WTC11 (cell line): ENCODE data around the gene CLPX. TPM values are rescaled to one million over a fixed set of nuclear protein-coding genes. Genes with fewer than 3 reads are reported as not detected.

Experiments used
- ATAC-seq: fragments of 200-7000 bp; cut with Tn5 transposase; 2 replicates; pipeline ENCODE4 v1.10.0; 2021; ENCODE audit warnings: mild to moderate bottlenecking, moderate library complexity
- CTCF ChIA-PET: fragments of 300-600 bp; sonication (Branson Sonifier 250); formaldehyde crosslinking; loops from one replicate; lab custom pipeline; 2021; ENCODE audit warnings: antibody characterized with exemption; lab: Charles Lee
- POLR2A ChIA-PET: fragments of 350-600 bp; sonication (Branson Sonifier 250); formaldehyde crosslinking; loops from one replicate; lab custom pipeline; 2021; ENCODE audit warnings: antibody characterized with exemption; lab: Charles Lee
- DNase-seq: peaks from one replicate; pipeline ENCODE4 v3.0.0; 2021; ENCODE audit warnings: low spot score
- H3K27ac Mint-ChIP-seq: 2 replicates; pipeline ENCODE4 v1.8.0; 2021; ENCODE audit warnings: mixed read lengths
- H3K27me3 Mint-ChIP-seq: 2 replicates; pipeline ENCODE4 v1.8.0; 2021; ENCODE audit warnings: low read depth, mild to moderate bottlenecking, moderate library complexity, mixed read lengths
- H3K36me3 Mint-ChIP-seq: 2 replicates; pipeline ENCODE4 v1.8.0; 2021; ENCODE audit warnings: mixed read lengths
- H3K4me1 Mint-ChIP-seq: 2 replicates; pipeline ENCODE4 v1.8.0; 2022; ENCODE audit warnings: mixed read lengths
- H3K4me3 Mint-ChIP-seq: 2 replicates; pipeline ENCODE4 v1.8.0; 2021; ENCODE audit warnings: mild to moderate bottlenecking, moderate library complexity, mixed read lengths
- H3K9me3 Mint-ChIP-seq: 2 replicates; pipeline ENCODE4 v1.8.0; 2021; ENCODE audit warnings: mixed read lengths
- AR ChIP-seq: fragments of 250-450 bp; sonication (Bioruptor Pico); IDR thresholded peaks from 2 replicates; pipeline ENCODE4 v1.9.0; 2021; ENCODE audit warnings: mild to moderate bottlenecking
- ATF6 ChIP-seq: sonication (generic); formaldehyde crosslinking; IDR thresholded peaks from 2 replicates; pipeline ENCODE4 v1.8.1; 2023; ENCODE audit warnings: mild to moderate bottlenecking, missing genetic modification reagents
- CBFB ChIP-seq: sonication (generic); formaldehyde crosslinking; IDR thresholded peaks from 2 replicates; pipeline ENCODE4 v1.8.1; 2022; ENCODE audit warnings: mild to moderate bottlenecking, low read depth, missing genetic modification reagents
- CREB1 ChIP-seq: sonication (generic); formaldehyde crosslinking; IDR thresholded peaks from 2 replicates; pipeline ENCODE4 v1.8.0; 2023; ENCODE audit warnings: mild to moderate bottlenecking, missing genetic modification reagents
- CREM ChIP-seq: sonication (generic); formaldehyde crosslinking; IDR thresholded peaks from 2 replicates; pipeline ENCODE4 v1.8.1; 2022; ENCODE audit warnings: mild to moderate bottlenecking, missing genetic modification reagents, moderate library complexity
- ESRRA ChIP-seq: sonication (generic); formaldehyde crosslinking; IDR thresholded peaks from 2 replicates; pipeline ENCODE4 v1.8.1; 2022; ENCODE audit warnings: mild to moderate bottlenecking, missing genetic modification reagents, borderline replicate concordance
- FOXJ3 ChIP-seq: sonication (generic); formaldehyde crosslinking; IDR thresholded peaks from 2 replicates; pipeline ENCODE4 v1.9.0; 2021; ENCODE audit warnings: missing genetic modification reagents, mild to moderate bottlenecking, borderline replicate concordance
- FOXK1 ChIP-seq: sonication (generic); formaldehyde crosslinking; IDR thresholded peaks from 2 replicates; pipeline ENCODE4 v1.8.0; 2022; ENCODE audit warnings: mild to moderate bottlenecking, moderate library complexity, missing genetic modification reagents
- KAT7 ChIP-seq: sonication (generic); formaldehyde crosslinking; IDR thresholded peaks from 2 replicates; pipeline ENCODE4 v1.8.1; 2023; ENCODE audit warnings: missing genetic modification reagents, mild to moderate bottlenecking, borderline replicate concordance
- MXD4 ChIP-seq: fragments of 250-450 bp; sonication (Bioruptor Pico); IDR thresholded peaks from 2 replicates; pipeline ENCODE4 v1.8.0; 2021; ENCODE audit warnings: mild to moderate bottlenecking, moderate library complexity, borderline replicate concordance
- MYBL2 ChIP-seq: sonication (generic); formaldehyde crosslinking; IDR thresholded peaks from 2 replicates; pipeline ENCODE4 v1.8.1; 2023; ENCODE audit warnings: mild to moderate bottlenecking, moderate library complexity, missing genetic modification reagents
- NFE2L1 ChIP-seq: sonication (generic); formaldehyde crosslinking; IDR thresholded peaks from 2 replicates; pipeline ENCODE4 v1.8.1; 2023; ENCODE audit warnings: missing genetic modification reagents
- NFYB ChIP-seq: sonication (generic); formaldehyde crosslinking; conservative IDR thresholded peaks from 2 replicates; pipeline ENCODE4 v1.8.0; 2022; ENCODE audit warnings: low read depth, missing genetic modification reagents
- OVOL2 ChIP-seq: fragments of 250-450 bp; sonication (Bioruptor Pico); IDR thresholded peaks from 2 replicates; pipeline ENCODE4 v1.9.0; 2021; ENCODE audit warnings: mild to moderate bottlenecking, borderline replicate concordance
- PRRX2 ChIP-seq: fragments of 250-450 bp; sonication (Bioruptor Pico); IDR thresholded peaks from 2 replicates; pipeline ENCODE4 v1.8.0; 2021; ENCODE audit warnings: mild to moderate bottlenecking
- SMAD3 ChIP-seq: sonication (generic); formaldehyde crosslinking; IDR thresholded peaks from 2 replicates; pipeline ENCODE4 v1.8.0; 2022; ENCODE audit warnings: missing genetic modification reagents, mild to moderate bottlenecking, borderline replicate concordance
- TCF7 ChIP-seq: sonication (generic); formaldehyde crosslinking; IDR thresholded peaks from 2 replicates; pipeline ENCODE4 v1.8.0; 2022; ENCODE audit warnings: mild to moderate bottlenecking, low read depth, missing genetic modification reagents, moderate library complexity
- TEAD1 ChIP-seq: sonication (generic); formaldehyde crosslinking; IDR thresholded peaks from 2 replicates; pipeline ENCODE4 v1.8.0; 2022; ENCODE audit warnings: mild to moderate bottlenecking, missing genetic modification reagents
- USF1 ChIP-seq: sonication (generic); formaldehyde crosslinking; IDR thresholded peaks from 2 replicates; pipeline ENCODE4 v1.8.0; 2022; ENCODE audit warnings: mild to moderate bottlenecking, missing genetic modification reagents
- ZBTB21 ChIP-seq: sonication (generic); formaldehyde crosslinking; IDR thresholded peaks from 2 replicates; pipeline ENCODE4 v1.8.1; 2023; ENCODE audit warnings: mild to moderate bottlenecking, missing genetic modification reagents, borderline replicate concordance
- ZNF138 ChIP-seq: sonication (generic); formaldehyde crosslinking; conservative IDR thresholded peaks from 2 replicates; pipeline ENCODE4 v1.8.1; 2022; ENCODE audit warnings: mild to moderate bottlenecking, moderate library complexity, missing genetic modification reagents
- ZNF416 ChIP-seq: fragments of 250-450 bp; sonication (Bioruptor Pico); IDR thresholded peaks from 2 replicates; pipeline ENCODE4 v1.9.0; 2021; ENCODE audit warnings: mild to moderate bottlenecking, inconsistent platforms
- ZNF423 ChIP-seq: fragments of 250-450 bp; sonication (Bioruptor Pico); IDR thresholded peaks from 2 replicates; pipeline ENCODE4 v2.1.2; 2022; ENCODE audit warnings: mild to moderate bottlenecking, moderate library complexity
- ZNF671 ChIP-seq: fragments of 250-450 bp; sonication (Bioruptor Pico); IDR thresholded peaks from 2 replicates; pipeline ENCODE4 v1.8.0; 2021; ENCODE audit warnings: mild to moderate bottlenecking
- total RNA-seq: library from RNA; stranded (reverse); gene quantifications from 3 replicates; pipeline ENCODE4 v1.2.3, GENCODE V29; 2021
- TF ChIP-seq, protein P1 (sequence below): fragments of 250-450 bp; sonication (Bioruptor Pico); IDR thresholded peaks from 2 replicates; pipeline ENCODE4 v2.1.2; 2022; ENCODE audit warnings: mild to moderate bottlenecking, moderate library complexity
- TF ChIP-seq, protein P2 (sequence below): sonication (generic); formaldehyde crosslinking; IDR thresholded peaks from 2 replicates; pipeline ENCODE4 v1.8.1; 2023; ENCODE audit warnings: mild to moderate bottlenecking, missing genetic modification reagents, moderate library complexity

Gene CLPX
- total RNA-seq, 1 experiment from 2014 or later = 68.7 TPM

DNA sequence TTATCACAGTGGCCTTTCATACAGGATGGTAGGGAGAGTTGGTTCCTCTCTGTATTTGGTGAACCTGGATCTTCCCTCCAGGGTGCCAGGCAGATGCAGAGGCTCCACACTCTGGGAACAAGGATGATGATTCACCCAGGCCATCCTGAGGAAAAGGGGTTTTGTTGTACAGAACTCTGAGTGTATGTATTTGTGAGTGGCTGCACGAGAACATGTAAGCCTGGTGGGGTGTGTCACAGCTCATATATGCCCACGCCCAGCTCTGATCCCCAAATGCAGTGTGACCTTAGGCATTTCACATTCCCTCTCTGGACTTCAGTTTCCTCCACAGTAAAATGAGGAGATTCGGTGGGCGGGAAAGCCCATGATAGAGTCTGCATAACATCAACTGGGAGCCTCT lies 37.7 kb upstream of the CLPX start:
- no peak overlapping the region for H3K27ac Mint-ChIP-seq
- TF ChIP-seq FOXK1 (CRISPR knock-in tag) (no peak), ESRRA (CRISPR knock-in tag) (no peak), NFYB (CRISPR knock-in tag) (no peak), PRRX2 (CRISPR knock-in tag) (no peak), ZNF423 (CRISPR knock-in tag) (no peak), ZNF416 (CRISPR knock-in tag) (no peak), ATF6 (CRISPR knock-in tag) (no peak), MXD4 (no peak), KAT7 (CRISPR knock-in tag) (no peak), CBFB (CRISPR knock-in tag) (no peak), FOXJ3 (CRISPR knock-in tag) (no peak), OVOL2 (CRISPR knock-in tag) (no peak), SMAD3 (CRISPR knock-in tag) (no peak), TEAD1 (CRISPR knock-in tag) (no peak), NFE2L1 (CRISPR knock-in tag) (no peak)
- TF ChIP-seq, protein P1, sequence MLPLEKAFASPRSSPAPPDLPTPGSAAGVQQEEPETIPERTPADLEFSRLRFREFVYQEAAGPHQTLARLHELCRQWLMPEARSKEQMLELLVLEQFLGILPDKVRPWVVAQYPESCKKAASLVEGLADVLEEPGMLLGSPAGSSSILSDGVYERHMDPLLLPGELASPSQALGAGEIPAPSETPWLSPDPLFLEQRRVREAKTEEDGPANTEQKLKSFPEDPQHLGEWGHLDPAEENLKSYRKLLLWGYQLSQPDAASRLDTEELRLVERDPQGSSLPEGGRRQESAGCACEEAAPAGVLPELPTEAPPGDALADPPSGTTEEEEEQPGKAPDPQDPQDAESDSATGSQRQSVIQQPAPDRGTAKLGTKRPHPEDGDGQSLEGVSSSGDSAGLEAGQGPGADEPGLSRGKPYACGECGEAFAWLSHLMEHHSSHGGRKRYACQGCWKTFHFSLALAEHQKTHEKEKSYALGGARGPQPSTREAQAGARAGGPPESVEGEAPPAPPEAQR (CRISPR knock-in tag) = no peak
- TF ChIP-seq, protein P2, sequence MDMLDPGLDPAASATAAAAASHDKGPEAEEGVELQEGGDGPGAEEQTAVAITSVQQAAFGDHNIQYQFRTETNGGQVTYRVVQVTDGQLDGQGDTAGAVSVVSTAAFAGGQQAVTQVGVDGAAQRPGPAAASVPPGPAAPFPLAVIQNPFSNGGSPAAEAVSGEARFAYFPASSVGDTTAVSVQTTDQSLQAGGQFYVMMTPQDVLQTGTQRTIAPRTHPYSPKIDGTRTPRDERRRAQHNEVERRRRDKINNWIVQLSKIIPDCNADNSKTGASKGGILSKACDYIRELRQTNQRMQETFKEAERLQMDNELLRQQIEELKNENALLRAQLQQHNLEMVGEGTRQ (CRISPR knock-in tag) = no peak
- ChIA-PET CTCF (interaction anchor here (0.6 to 3.4 kb wide), 2 partner anchors 11 to 17 kb away, joined by 3 to 19 read pairs; partner anchors contain the start of gene CILP), POLR2A (no interaction called here)
- no peaks in the 10 kb centered on the region; the same call in 1 of the 2 replicates for H3K27me3 Mint-ChIP-seq
- DNase-seq = no peak
- no peaks in the 10 kb centered on the region for H3K36me3 Mint-ChIP-seq
- peaks cover 8% of the 10 kb centered on the region for H3K4me1 Mint-ChIP-seq
- no peaks in the 10 kb centered on the region for H3K9me3 Mint-ChIP-seq
- ATAC-seq = no peak
- H3K4me3 Mint-ChIP-seq = no peak overlapping the region

DNA sequence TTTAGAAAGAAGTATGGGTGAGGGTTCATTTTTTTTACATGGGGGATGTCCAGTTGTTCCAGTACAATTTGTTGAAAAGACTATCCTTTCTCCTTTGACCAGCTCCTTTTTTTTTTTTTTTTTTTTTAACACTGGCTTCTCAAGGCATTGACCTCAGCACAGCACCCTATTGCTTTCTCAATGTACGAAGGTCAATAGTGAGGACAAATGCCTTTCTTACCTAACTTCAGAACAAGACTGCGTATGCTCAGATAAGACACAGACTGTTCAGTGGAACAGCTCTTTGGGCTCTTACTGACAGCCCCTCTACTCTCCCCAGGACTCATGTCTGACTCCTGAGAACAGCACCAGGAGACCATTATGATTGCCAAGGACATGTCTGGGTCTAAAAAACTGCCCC lies 36.6 kb upstream of the CLPX start:
- Mint-ChIP-seq H3K36me3 (no peaks in the 10 kb centered on the region), H3K4me1 (peaks cover 5% of the 10 kb centered on the region), H3K27ac (no peak overlapping the region), H3K9me3 (no peaks in the 10 kb centered on the region), H3K27me3 (no peaks in the 10 kb centered on the region; the same call in 1 of the 2 replicates), H3K4me3 (no peak overlapping the region)
- CTCF ChIA-PET = interaction anchor here (1.9 to 3.4 kb wide), 2 partner anchors 10 to 49 kb away, joined by 7 to 19 read pairs; partner anchors contain the start of gene CILP
- POLR2A ChIA-PET = interaction anchor here (0.6 kb wide), 3 partner anchors 10 to 570 kb away, joined by 3 to 4 read pairs (median 3); partner anchors contain the start of gene DENND4A
- ATAC-seq (no peak), DNase-seq (no peak)
- TF ChIP-seq ZNF416 (CRISPR knock-in tag) (no peak), TCF7 (no peak), CREB1 (CRISPR knock-in tag) (no peak)

DNA sequence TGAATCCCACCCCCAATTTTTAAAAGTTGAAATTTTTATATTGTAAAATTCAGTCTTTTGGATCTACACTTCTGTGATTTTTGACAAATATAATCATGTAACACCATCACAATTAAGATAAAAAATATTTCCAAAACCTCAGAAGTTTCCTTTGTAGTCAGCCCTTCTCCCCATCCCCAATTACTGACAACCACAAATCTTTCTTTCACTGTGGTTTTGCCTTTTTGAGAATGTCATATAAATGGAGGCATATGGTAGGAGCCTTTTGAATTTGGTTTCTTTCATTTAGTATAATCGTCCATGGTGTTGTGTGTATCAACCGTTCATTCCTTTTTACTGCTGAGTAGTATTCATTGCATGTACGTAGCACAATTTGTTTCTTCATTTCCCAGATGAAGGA lies 34.0 kb upstream of the CLPX start:
- ATAC-seq (no peak), DNase-seq (no peak)
- Mint-ChIP-seq H3K4me1 (no peaks in the 10 kb centered on the region), H3K4me3 (no peak overlapping the region), H3K27me3 (no peaks in the 10 kb centered on the region), H3K36me3 (no peaks in the 10 kb centered on the region), H3K27ac (no peak overlapping the region), H3K9me3 (no peaks in the 10 kb centered on the region)
- ChIA-PET CTCF (no interaction called here), POLR2A (no interaction called here)
- TF ChIP-seq ZNF671 (CRISPR knock-in tag) (no peak), AR (CRISPR knock-in tag) (no peak), KAT7 (CRISPR knock-in tag) (no peak), ZBTB21 (no peak), FOXK1 (CRISPR knock-in tag) (no peak), CREM (CRISPR knock-in tag) (no peak), ESRRA (CRISPR knock-in tag) (no peak), TEAD1 (CRISPR knock-in tag) (no peak), MYBL2 (no peak), ZNF423 (CRISPR knock-in tag) (no peak), PRRX2 (CRISPR knock-in tag) (no peak), NFYB (CRISPR knock-in tag) (no peak), ZNF138 (CRISPR knock-in tag) (no peak), ZNF416 (CRISPR knock-in tag) (no peak), USF1 (CRISPR knock-in tag) (no peak)
